Measurements from ENCODE around the gene IRF2. TPM values are rescaled to one million over a fixed set of nuclear protein-coding genes. Genes with fewer than 3 reads are reported as not detected.

Gene IRF2
- total RNA-seq, 2 experiments from 2014 or later: 45.1 to 46.5 TPM

DNA sequence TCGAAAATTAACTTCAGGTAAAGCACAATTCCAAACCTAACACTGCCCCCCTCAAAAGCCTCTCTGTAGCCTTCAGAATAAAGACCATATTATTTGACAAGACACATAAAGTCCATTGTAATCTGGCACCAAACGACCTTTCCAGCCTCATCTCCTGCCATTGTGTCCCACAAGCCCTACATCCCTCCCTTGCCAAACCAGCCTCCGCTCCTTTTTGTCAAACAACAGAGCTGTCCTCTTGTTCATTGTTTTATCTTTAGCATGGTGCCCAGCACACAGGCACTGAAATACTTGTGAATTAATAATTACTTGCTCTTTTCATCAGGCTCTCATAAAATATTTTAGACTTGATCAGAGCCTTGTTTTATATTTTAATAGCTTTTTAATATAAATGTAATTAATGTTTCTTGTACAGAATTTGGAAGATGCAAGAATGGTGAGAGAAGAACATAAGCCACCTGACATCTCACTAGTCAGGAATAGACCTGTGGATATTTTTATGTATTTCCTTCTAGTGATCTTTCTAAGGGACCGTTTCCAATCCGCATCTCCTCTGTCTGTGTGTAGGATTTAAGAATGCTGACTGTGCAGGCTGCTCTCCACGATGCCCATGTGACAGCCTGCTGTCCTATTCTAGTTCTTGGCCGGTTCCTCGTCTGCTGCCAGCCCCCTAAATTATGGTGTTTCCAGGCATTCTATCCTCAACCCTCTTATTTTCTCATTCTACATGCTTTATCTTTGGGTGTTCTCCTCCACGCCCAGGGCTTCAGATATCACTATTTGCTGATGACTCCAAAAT is 3.0 kb upstream of the IRF2 start:
- POLR2A ChIA-PET: interaction anchor here (1.1 to 2.8 kb wide), 3 partner anchors 37 to 68 kb away, joined by 4 to 7 read pairs (median 4); no protein-coding TSS in a partner anchor
- CTCF ChIA-PET: interaction anchor here (1.1 to 2.0 kb wide), 5 partner anchors 29 to 213 kb away, joined by 3 to 12 read pairs (median 5); no protein-coding TSS in a partner anchor

DNA sequence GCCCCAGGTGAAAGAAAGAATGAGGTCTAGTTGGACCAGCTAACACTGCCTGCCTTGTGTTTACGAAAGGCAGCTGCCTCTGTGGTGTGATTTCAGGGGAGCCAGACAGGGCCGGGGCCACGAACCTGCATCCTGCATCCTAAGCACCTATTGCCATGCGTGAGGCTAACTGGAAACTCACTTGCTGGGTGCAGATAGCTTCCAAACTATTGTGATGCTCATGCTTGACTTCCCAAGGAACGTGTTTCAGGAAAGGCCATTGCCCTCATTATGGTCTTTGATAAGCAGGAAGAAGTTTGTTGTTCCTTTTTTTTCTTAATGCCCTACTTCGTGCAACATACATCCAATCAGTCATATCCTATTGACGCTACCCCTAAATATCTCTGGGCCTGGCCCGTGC is 2.3 kb upstream of the IRF2 start:
- ChIA-PET CTCF (interaction anchor here (0.6 to 2.0 kb wide), 7 partner anchors 30 to 212 kb away, joined by 3 to 12 read pairs (median 5); no protein-coding TSS in a partner anchor), POLR2A (interaction anchor here (0.6 to 2.8 kb wide), 9 partner anchors 35 to 257 kb away, joined by 3 to 57 read pairs (median 4); partner anchors contain the start of genes CASP3, CENPU and PRIMPOL)

GRCh38 chr4:184475498-184475897 is 1.1 kb upstream of the IRF2 start:
- POLR2A ChIA-PET: interaction anchor here (1.5 to 2.7 kb wide), 11 partner anchors 16 to 258 kb away, joined by 5 to 57 read pairs (median 9); partner anchors contain the start of genes CASP3, CENPU and PRIMPOL
- CTCF ChIA-PET: interaction anchor here (0.7 to 1.7 kb wide), 5 partner anchors 22 to 193 kb away, joined by 3 to 7 read pairs (median 4); no protein-coding TSS in a partner anchor

- CTCF ChIA-PET: interaction anchor here (0.8 to 1.7 kb wide), 6 partner anchors 37 to 192 kb away, joined by 3 to 7 read pairs (median 3); no protein-coding TSS in a partner anchor
- POLR2A ChIA-PET: interaction anchor here (0.6 to 2.7 kb wide), 14 partner anchors 15 to 259 kb away, joined by 4 to 57 read pairs (median 8); partner anchors contain the start of genes CASP3, CENPU and PRIMPOL
Observed at GRCh38 chr4:184475096-184475461, 729 bp upstream of the IRF2 start.

- POLR2A ChIA-PET: interaction anchor here (0.6 to 2.7 kb wide), 21 partner anchors 10 to 783 kb away, joined by 3 to 57 read pairs (median 5); partner anchors contain the start of genes CASP3 and PRIMPOL
- CTCF ChIA-PET: interaction anchor here (1.0 to 1.5 kb wide), 4 partner anchors 38 to 64 kb away, joined by 3 to 6 read pairs (median 3); no protein-coding TSS in a partner anchor
Observed at GRCh38 chr4:184473499-184474262, 669 bp downstream of the IRF2 start.

DNA sequence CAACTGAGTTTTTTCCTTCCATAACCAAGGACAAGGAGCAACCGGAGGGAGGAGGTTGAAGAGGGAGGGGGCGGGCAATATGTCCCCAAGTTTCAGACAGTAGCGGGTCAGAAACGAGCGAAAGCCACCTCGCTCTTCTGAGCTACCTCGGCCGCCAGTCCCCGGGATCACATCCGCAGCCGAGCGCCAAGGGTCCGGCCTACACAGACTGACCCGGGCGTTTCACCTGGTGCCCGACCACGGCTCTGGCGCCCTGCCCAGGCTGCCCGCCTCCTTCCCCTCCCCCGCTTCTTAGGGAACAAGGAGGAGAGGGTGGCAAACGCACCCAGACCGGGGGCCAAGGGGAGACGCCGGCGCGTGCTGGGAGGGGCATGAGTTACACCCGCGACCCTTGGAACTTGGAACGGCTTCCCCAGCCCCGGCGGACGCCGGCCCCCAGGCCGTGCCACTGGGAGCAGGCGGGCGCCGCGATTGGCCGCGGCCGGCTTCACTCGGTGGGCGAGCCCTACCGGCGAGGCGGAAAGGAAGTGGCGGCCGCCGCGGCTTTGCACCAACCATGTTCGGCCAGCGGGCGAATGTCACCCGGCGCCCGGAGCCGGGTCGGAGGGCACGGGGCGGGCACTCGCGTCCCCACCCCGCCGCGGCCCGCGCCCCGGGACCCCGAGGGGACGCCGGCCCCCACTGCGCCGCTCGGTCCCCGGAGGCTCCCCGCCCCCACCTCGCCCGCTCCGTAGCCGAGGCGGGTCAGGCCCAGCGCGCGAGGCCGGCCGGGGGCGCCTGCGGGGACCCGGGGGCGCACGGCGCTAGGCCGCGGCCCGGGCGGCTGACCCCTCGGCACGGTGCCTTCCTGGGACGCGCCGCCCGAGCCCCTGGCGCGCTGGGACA is 1.5 kb downstream of the IRF2 start:
- ChIA-PET POLR2A (interaction anchor here (0.6 kb wide), 1 partner anchor 13 kb away, joined by 3 read pairs; no protein-coding TSS in a partner anchor), CTCF (interaction anchor here (0.8 kb wide), 1 partner anchor 56 kb away, joined by 3 read pairs; no protein-coding TSS in a partner anchor)

GRCh38 chr4:184471881-184472613 is 2.3 kb downstream of the IRF2 start:
- ChIA-PET CTCF (interaction anchor here (0.8 kb wide), 1 partner anchor 55 kb away, joined by 3 read pairs; no protein-coding TSS in a partner anchor), POLR2A (interaction anchor here (0.6 kb wide), 1 partner anchor 13 kb away, joined by 3 read pairs; no protein-coding TSS in a partner anchor)

DNA sequence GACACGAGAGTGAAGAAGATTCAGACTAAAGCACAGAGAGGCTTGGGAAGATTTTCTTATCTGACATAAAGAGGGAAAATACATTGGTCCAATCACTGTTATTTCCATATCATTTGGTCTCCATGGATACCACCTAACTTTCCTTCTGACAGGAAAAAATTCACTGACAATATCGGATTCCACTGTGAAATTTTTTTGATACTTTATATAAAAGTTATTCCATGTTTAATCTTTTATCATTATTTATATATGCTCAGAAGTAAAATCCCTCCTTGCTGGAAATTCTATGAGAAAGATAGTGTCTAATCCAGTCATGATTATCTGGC is 3.6 kb downstream of the IRF2 start:
- ChIA-PET POLR2A (interaction anchor here (0.6 kb wide), 1 partner anchor 203 kb away, joined by 3 read pairs; no protein-coding TSS in a partner anchor), CTCF (no interaction called here)

- ChIA-PET CTCF (no interaction called here), POLR2A (no interaction called here)
Observed at GRCh38 chr4:184466634-184467033, 7.7 kb downstream of the IRF2 start.

GRCh38 chr4:184464759-184465454 is 9.4 kb downstream of the IRF2 start:
- POLR2A ChIA-PET: no interaction called here
- CTCF ChIA-PET: no interaction called here

DNA sequence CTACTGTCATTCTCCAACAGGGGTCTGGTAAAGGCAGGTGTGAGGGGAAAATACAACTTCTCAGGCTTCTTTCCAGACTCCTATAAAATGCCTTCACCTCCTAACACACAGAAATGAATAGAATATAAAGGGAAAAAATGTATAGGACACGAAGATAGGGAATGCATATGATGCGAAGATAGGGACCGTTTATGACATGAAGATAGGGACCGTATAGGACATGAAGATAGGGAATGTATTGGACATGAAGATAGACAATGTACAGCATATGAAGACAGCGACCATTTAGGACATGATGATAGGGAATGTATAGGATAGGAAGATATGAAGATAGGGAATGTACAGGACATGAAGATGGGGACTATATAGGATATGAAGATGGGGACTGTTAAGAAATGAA is 10.5 kb downstream of the IRF2 start:
- ChIA-PET CTCF (no interaction called here), POLR2A (no interaction called here)

DNA sequence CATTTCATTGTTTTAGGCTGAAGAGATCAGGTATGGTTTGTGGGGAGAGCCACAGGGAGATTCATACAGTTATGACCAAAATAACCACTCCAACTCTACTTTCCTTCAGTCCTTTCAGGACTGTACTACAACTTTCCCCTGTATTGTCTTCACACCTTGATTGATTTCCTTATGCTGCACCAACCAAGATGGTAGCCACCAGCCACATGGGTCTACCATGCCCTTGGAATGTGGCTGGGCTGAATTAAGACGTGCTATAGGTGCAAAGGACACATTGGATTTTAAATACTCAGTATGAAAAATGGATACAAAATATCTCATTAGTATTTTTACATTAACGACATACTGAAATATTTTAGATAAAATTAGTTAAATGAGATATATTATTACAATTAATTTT is 11.2 kb downstream of the IRF2 start:
- ChIA-PET CTCF (no interaction called here), POLR2A (no interaction called here)

GRCh38 chr4:184462724-184463123 is 11.6 kb downstream of the IRF2 start:
- CTCF ChIA-PET: interaction anchor here (0.9 to 1.6 kb wide), 2 partner anchors 14 to 180 kb away, joined by 3 to 4 read pairs; no protein-coding TSS in a partner anchor
- POLR2A ChIA-PET: no interaction called here

DNA sequence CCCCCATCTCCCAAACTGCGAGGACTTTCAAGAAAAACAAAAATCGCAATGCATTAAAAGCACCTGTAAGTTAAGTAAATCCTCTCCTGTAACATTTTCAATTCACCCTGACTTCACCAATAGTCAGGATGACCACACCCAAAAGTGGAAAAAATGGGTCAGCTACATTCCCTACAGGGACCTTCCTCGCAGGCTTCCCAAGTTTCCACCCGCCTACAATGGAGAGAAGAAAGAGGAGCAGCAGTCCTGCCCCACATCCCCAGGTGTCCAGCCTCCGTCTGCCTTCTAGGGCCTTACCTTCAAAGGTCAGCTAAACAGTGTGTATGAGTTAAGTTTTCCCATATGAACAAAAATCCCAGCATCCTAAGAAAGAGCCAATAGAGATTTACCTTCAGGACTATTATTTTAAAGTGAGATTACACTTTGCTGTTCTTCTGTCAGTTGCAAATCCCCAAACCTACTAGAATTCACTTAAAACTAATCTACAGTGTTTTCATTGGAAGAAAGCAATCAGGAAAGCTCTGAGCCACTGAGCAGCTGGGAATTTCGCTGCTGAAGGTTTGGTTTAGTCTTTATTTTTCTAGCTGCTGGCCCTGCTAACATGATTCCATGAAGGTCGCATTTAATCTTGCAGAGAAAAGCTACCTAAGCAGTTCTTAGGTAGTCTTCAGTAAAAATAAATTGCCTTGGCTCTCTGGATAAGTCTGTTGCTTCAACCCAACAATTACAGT is 12.5 kb downstream of the IRF2 start:
- CTCF ChIA-PET: interaction anchor here (0.9 to 1.6 kb wide), 2 partner anchors 13 to 179 kb away, joined by 3 to 4 read pairs; no protein-coding TSS in a partner anchor
- POLR2A ChIA-PET: no interaction called here

- ChIA-PET POLR2A (interaction anchor here (0.7 to 1.6 kb wide), 2 partner anchors 14 to 40 kb away, joined by 3 to 12 read pairs; partner anchors contain the start of gene IRF2), CTCF (no interaction called here)
Observed at GRCh38 chr4:184460499-184461285, 13.7 kb downstream of the IRF2 start.

DNA sequence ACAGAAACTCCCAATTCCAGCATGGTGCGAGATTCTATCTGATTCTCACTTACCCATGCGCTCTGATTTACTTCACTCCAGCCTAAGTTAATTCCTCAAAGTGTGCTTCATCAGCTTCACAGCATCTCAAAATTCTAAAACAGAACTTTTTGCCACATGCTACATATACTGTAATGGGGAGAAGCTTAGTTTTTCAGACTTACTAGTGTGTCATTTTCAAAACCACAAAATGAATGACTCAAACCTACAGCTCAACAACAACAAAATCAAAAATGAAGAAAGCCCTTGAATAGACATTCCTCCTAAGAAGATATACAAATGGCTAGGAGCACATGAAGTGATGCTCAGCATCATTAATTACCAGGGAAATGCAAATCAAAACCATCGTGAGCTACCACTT is 14.9 kb downstream of the IRF2 start:
- POLR2A ChIA-PET: interaction anchor here (0.7 to 1.6 kb wide), 5 partner anchors 11 to 179 kb away, joined by 3 to 12 read pairs (median 3); partner anchors contain the start of gene IRF2
- CTCF ChIA-PET: interaction anchor here (0.9 to 1.3 kb wide), 3 partner anchors 54 to 196 kb away, joined by 3 to 8 read pairs (median 6); no protein-coding TSS in a partner anchor

Measured in activated CD8-positive, alpha-beta memory T cell treated with anti-CD3 and anti-CD28 coated beads for 36 hours (primary cell).